HepG2 (cell line): ENCODE results near the gene ST7L. TPM values are rescaled to one million over a fixed set of nuclear protein-coding genes. Genes with fewer than 3 reads are reported as not detected.
A peak's percentile ranks its signal among the peaks of the same experiment; 100 is the strongest.

Source experiments
- BRCA1 ChIP-seq: sonication (generic); formaldehyde crosslinking; IDR thresholded peaks from 2 replicates; pipeline ENCODE4 v1.4.0; 2020; ENCODE audit warnings: missing genetic modification reagents
- CEBPZ ChIP-seq: IDR thresholded peaks from 2 replicates; pipeline ENCODE4 v1.6.1; 2012; ENCODE audit warnings: low read length, improper control_type of control experiment
- CREM ChIP-seq, 2 experiments: sonication (generic) in 1 of 2; formaldehyde crosslinking in 1 of 2; IDR thresholded peaks; 2 replicates each; pipeline versions ENCODE4 v1.4.0 to v1.6.1; 2016 to 2020; ENCODE audit warnings: antibody characterized with exemption in 1 of 2, mild to moderate bottlenecking in 1 of 2, missing genetic modification reagents in 1 of 2
- GMEB1 ChIP-seq: sonication (generic); formaldehyde crosslinking; IDR thresholded peaks from 2 replicates; pipeline ENCODE4 v1.5.1; 2020; ENCODE audit warnings: missing genetic modification reagents, mild to moderate bottlenecking, borderline replicate concordance
- HINFP ChIP-seq: sonication (generic); formaldehyde crosslinking; IDR thresholded peaks from 2 replicates; pipeline ENCODE4 v1.4.0; 2020; ENCODE audit warnings: low read depth, mild to moderate bottlenecking, missing genetic modification reagents
- MXD4 ChIP-seq: IDR thresholded peaks from 2 replicates; pipeline ENCODE4 v1.6.1; 2016; ENCODE audit warnings: mild to moderate bottlenecking, missing biosample characterization, missing genetic modification reagents
- POLR2AphosphoS5 ChIP-seq: IDR thresholded peaks from 2 replicates; pipeline ENCODE4 v1.6.1; 2012; ENCODE audit warnings: low read depth, low read length
- REST ChIP-seq, 2 experiments: IDR thresholded peaks; 2 replicates each; pipeline ENCODE4 v1.6.1; 2011 to 2012; ENCODE audit warnings: low read length in 2 of 2, borderline replicate concordance in 1 of 2, low read depth in 1 of 2, mild to moderate bottlenecking in 1 of 2, moderate library complexity in 1 of 2
- SRSF1 ChIP-seq: fragments of 200-400 bp; formaldehyde crosslinking; optimal IDR thresholded peaks from 2 replicates; pipeline ENCODE3; 2017; ENCODE audit warnings: mild to moderate bottlenecking, low read depth, low read length, moderate library complexity
- ZBTB7A ChIP-seq: sonication (generic); formaldehyde crosslinking; IDR thresholded peaks from 2 replicates; pipeline ENCODE4 v1.8.0; 2022; ENCODE audit warnings: mild to moderate bottlenecking, missing genetic modification reagents
- ZC3H4 ChIP-seq: sonication (generic); formaldehyde crosslinking; IDR thresholded peaks from 2 replicates; pipeline ENCODE4 v1.4.0; 2020; ENCODE audit warnings: missing genetic modification reagents, borderline replicate concordance
- ZNF33A ChIP-seq: sonication (generic); formaldehyde crosslinking; IDR thresholded peaks from 2 replicates; pipeline ENCODE4 v1.5.1; 2020; ENCODE audit warnings: missing genetic modification reagents, mild to moderate bottlenecking, moderate library complexity, borderline replicate concordance
- ZNF34 ChIP-seq: sonication (generic); formaldehyde crosslinking; IDR thresholded peaks from 2 replicates; pipeline ENCODE4 v1.4.0; 2020; ENCODE audit warnings: mild to moderate bottlenecking, missing genetic modification reagents, borderline replicate concordance
- ZNF468 ChIP-seq: sonication (generic); formaldehyde crosslinking; IDR thresholded peaks from 2 replicates; pipeline ENCODE4 v1.8.0; 2022; ENCODE audit warnings: mild to moderate bottlenecking, moderate library complexity, missing genetic modification reagents
- ZNF704 ChIP-seq: sonication (generic); formaldehyde crosslinking; IDR thresholded peaks from 2 replicates; pipeline ENCODE4 v1.8.1; 2023; ENCODE audit warnings: mild to moderate bottlenecking, inconsistent platforms, moderate library complexity, missing genetic modification reagents, borderline replicate concordance
- polyA plus RNA-seq, 8 experiments: library from polyadenylated mRNA; depleted of rRNA in 3 of 8; stranded (reverse) in 7 of 8; unstranded in 1 of 8; fragments of >200 nt; fragmentation: Illumina TruSeq in 4 of 8; extraction: Trizol in 4 of 8; gene quantifications; 2 replicates each; pipeline versions ENCODE4 v1.2.1 to v1.2.3, GENCODE V29; 2011 to 2016; ENCODE audit warnings: low read depth in 4 of 8, missing spikeins in 1 of 8, mixed read lengths in 1 of 8; ENCODE audit not compliant: insufficient read depth in 1 of 8
- total RNA-seq, 5 experiments: library from RNA; depleted of rRNA; stranded (reverse); fragments of >200 nt; fragmentation: Illumina TruSeq; extraction: Trizol; gene quantifications; 2 replicates each; pipeline ENCODE4 v1.2.3, GENCODE V29; 2016; ENCODE audit warnings: low read depth in 1 of 5

ST7L gene
- total and polyA plus RNA-seq, 2 of the 13 experiments (the other 11 are each of a cell fraction or from before 2014, with no cell fraction given), result 8.6 to 19.9 TPM

GRCh38 chr1:112619518-112620376 is 806 bp upstream of the ST7L start, which contains the start of gene CAPZA1 (continued):
- TF ChIP-seq ZC3H4 (CRISPR knock-in tag), result no peak
- 0 out of 2 replicates have a peak, but pooled peaks have one; percentile 26 for TF ChIP-seq ZBTB7A (CRISPR knock-in tag)
- 0 out of 2 replicates have a peak, but pooled peaks have one; percentile 68 for TF ChIP-seq ZNF34 (CRISPR knock-in tag)
- peak; percentile 92 for TF ChIP-seq POLR2AphosphoS5
- peak; percentile 34; the same call in 1 of the 2 replicates for TF ChIP-seq ZNF704 (CRISPR knock-in tag)
- no peak; the same call in 1 of the 2 replicates for TF ChIP-seq HINFP
- 0 out of 2 replicates have a peak, but pooled peaks have one; percentile 31 for TF ChIP-seq ZNF468 (CRISPR knock-in tag)
- no peak for TF ChIP-seq BRCA1 (CRISPR knock-in tag)
- TF ChIP-seq ZNF33A (CRISPR knock-in tag), result no peak
- TF ChIP-seq REST (IDR thresholded peaks at IDR 0.05; ENCODE audit: borderline replicate concordance in 1 of 2, low read depth in 1 of 2, low read length in 2 of 2), result 0 out of 4 replicates have a peak, but pooled peaks of 1 of the 2 experiments have one; percentile 63
- TF ChIP-seq SRSF1, result peak; percentile 25
- no peak for TF ChIP-seq CEBPZ
- peak; percentile 92 for TF ChIP-seq CREM (IDR thresholded peaks at IDR 0.05)
- TF ChIP-seq CREM (CRISPR knock-in tag; IDR thresholded peaks at IDR 0.05), result no peak
- no peak for TF ChIP-seq MXD4
- peak; percentile 83 for TF ChIP-seq GMEB1 (CRISPR knock-in tag)
